Measurements from ENCODE around the gene RAD21L1.

Gene RAD21L1

GRCh38 chr20:1297486-1297885, 71.6 kb downstream of the RAD21L1 start:
- no peak for DNase-seq (ENCODE audit: low read depth, low spot score)
- ChIA-PET CTCF (interaction anchor here (2.6 kb wide), 1 partner anchor 15 kb away, joined by 13 read pairs; no protein-coding TSS in a partner anchor), POLR2A (no interaction called here)
- no peak overlapping the region for H3K4me3 ChIP-seq (ENCODE audit: low read depth, low read length)
- TF ChIP-seq CTCF (IDR thresholded peaks at IDR 0.05; ENCODE audit: insufficient read depth, low read length, missing control alignments): no peak

GRCh38 chr20:1298166-1298565, 72.3 kb downstream of the RAD21L1 start:
- no peak for DNase-seq (ENCODE audit: low read depth, low spot score)
- no peak for TF ChIP-seq CTCF (IDR thresholded peaks at IDR 0.05; ENCODE audit: insufficient read depth, low read length, missing control alignments)
- ChIA-PET POLR2A (interaction anchor here (0.6 kb wide), 1 partner anchor 36 kb away, joined by 3 read pairs; no protein-coding TSS in a partner anchor), CTCF (interaction anchor here (0.9 to 2.6 kb wide), 2 partner anchors 14 to 139 kb away, joined by 4 to 13 read pairs; no protein-coding TSS in a partner anchor)
- H3K4me3 ChIP-seq (ENCODE audit: low read depth, low read length): no peak overlapping the region

GRCh38 chr20:1298888-1299511, 73.2 kb downstream of the RAD21L1 start:
- DNase-seq (ENCODE audit: low read depth, low spot score): no peak
- ChIA-PET CTCF (interaction anchor here (0.9 to 2.6 kb wide), 2 partner anchors 13 to 138 kb away, joined by 4 to 13 read pairs; no protein-coding TSS in a partner anchor), POLR2A (no interaction called here)
- H3K4me3 ChIP-seq (ENCODE audit: low read depth, low read length): no peak overlapping the region
- no peak for TF ChIP-seq CTCF (IDR thresholded peaks at IDR 0.05; ENCODE audit: insufficient read depth, low read length, missing control alignments)

- no peak for TF ChIP-seq CTCF (IDR thresholded peaks at IDR 0.05; ENCODE audit: insufficient read depth, low read length, missing control alignments)
- no peak overlapping the region for H3K4me3 ChIP-seq (ENCODE audit: low read depth, low read length)
- CTCF ChIA-PET: interaction anchor here (2.0 to 2.6 kb wide), 2 partner anchors 13 to 167 kb away, joined by 7 to 13 read pairs; partner anchors contain the start of gene NSFL1C
- DNase-seq (ENCODE audit: low read depth, low spot score): no peak
- POLR2A ChIA-PET: no interaction called here
Measured at GRCh38 chr20:1299522-1299921, 73.7 kb downstream of the RAD21L1 start.

- ChIA-PET CTCF (interaction anchor here (0.9 to 2.0 kb wide), 7 partner anchors 10 to 204 kb away, joined by 3 to 14 read pairs (median 6); partner anchors contain the start of gene NSFL1C), POLR2A (no interaction called here)
- DNase-seq (ENCODE audit: low read depth, low spot score): no peak
- H3K4me3 ChIP-seq (ENCODE audit: low read depth, low read length): no peak overlapping the region
- no peak for TF ChIP-seq CTCF (IDR thresholded peaks at IDR 0.05; ENCODE audit: insufficient read depth, low read length, missing control alignments)
Measured at GRCh38 chr20:1300083-1300840, 74.4 kb downstream of the RAD21L1 start.

GRCh38 chr20:1301031-1301529, 75.2 kb downstream of the RAD21L1 start:
- DNase-seq (ENCODE audit: low read depth, low spot score): no peak

More at GRCh38 chr20:1301031-1301529, 75.2 kb downstream of the RAD21L1 start:
- ChIA-PET POLR2A (no interaction called here), CTCF (interaction anchor here (0.9 to 2.0 kb wide), 7 partner anchors 9 to 203 kb away, joined by 3 to 14 read pairs (median 6); partner anchors contain the start of gene NSFL1C)
- H3K4me3 ChIP-seq (ENCODE audit: low read depth, low read length): no peak overlapping the region
- no peak for TF ChIP-seq CTCF (IDR thresholded peaks at IDR 0.05; ENCODE audit: insufficient read depth, low read length, missing control alignments)

Measured in AG04449 (cell line).